GM18951 (cell line): ENCODE data around the gene LTBP1.

Source experiments
- POLR2A ChIP-seq: IDR thresholded peaks from 4 replicates; pipeline ENCODE4 v1.6.1; 2011; ENCODE audit warnings: mild to moderate bottlenecking; ENCODE audit not compliant: insufficient read length, insufficient read depth; ENCODE audit errors: extremely low read depth
- in situ Hi-C: fragments of 300-500 bp; cut with MboI; formaldehyde crosslinking; loops from one replicate; pipeline ENCODE4 v1.12.0; 2022; ENCODE audit warnings: low sequenced_read_pairs, mixed read lengths, inconsistent platforms; ENCODE audit not compliant: unreplicated experiment

Gene LTBP1

GRCh38 chr2:33373986-33374385 is 427.2 kb downstream of the LTBP1 start:
- no peak for TF ChIP-seq POLR2A
- in situ Hi-C loops = no loop called here

GRCh38 chr2:33375054-33375453 is 428.3 kb downstream of the LTBP1 start:
- in situ Hi-C loops = loop anchor here (25.0 kb wide), 1 partner anchor 813 kb away; no protein-coding TSS in a partner anchor
- TF ChIP-seq POLR2A = no peak

- in situ Hi-C loops = loop anchor here (25.0 kb wide), 1 partner anchor 815 kb away; no protein-coding TSS in a partner anchor
- no peak for TF ChIP-seq POLR2A
These were observed 430.3 kb downstream of the LTBP1 start for GRCh38 chr2:33377048-33377447.

- in situ Hi-C loops = loop anchor here (25.0 kb wide), 1 partner anchor 816 kb away; no protein-coding TSS in a partner anchor
These were observed 431.9 kb downstream of the LTBP1 start for GRCh38 chr2:33378556-33379210.

GRCh38 chr2:33380001-33380609 is 433.4 kb downstream of the LTBP1 start:
- TF ChIP-seq POLR2A = no peak
- in situ Hi-C loops = loop anchor here (25.0 kb wide), 1 partner anchor 818 kb away; no protein-coding TSS in a partner anchor

More at GRCh38 chr2:33378556-33379210, 431.9 kb downstream of the LTBP1 start:
- no peak for TF ChIP-seq POLR2A

- TF ChIP-seq POLR2A = no peak
- in situ Hi-C loops = loop anchor here (25.0 kb wide), 1 partner anchor 818 kb away; no protein-coding TSS in a partner anchor
These were observed 434.0 kb downstream of the LTBP1 start for GRCh38 chr2:33380719-33381118.

- TF ChIP-seq POLR2A = no peak
- in situ Hi-C loops = loop anchor here (25.0 kb wide), 1 partner anchor 819 kb away; no protein-coding TSS in a partner anchor
These were observed 434.6 kb downstream of the LTBP1 start for GRCh38 chr2:33381301-33381858.

- no peak for TF ChIP-seq POLR2A
- in situ Hi-C loops = loop anchor here (25.0 kb wide), 1 partner anchor 822 kb away; no protein-coding TSS in a partner anchor
These were observed 437.3 kb downstream of the LTBP1 start for GRCh38 chr2:33383855-33384598.

- in situ Hi-C loops = loop anchor here (25.0 kb wide), 1 partner anchor 822 kb away; no protein-coding TSS in a partner anchor
- TF ChIP-seq POLR2A = no peak
These were observed 437.8 kb downstream of the LTBP1 start for GRCh38 chr2:33384599-33384961.

- in situ Hi-C loops = loop anchor here (25.0 kb wide), 1 partner anchor 827 kb away; no protein-coding TSS in a partner anchor
- no peak for TF ChIP-seq POLR2A
These were observed 442.2 kb downstream of the LTBP1 start for GRCh38 chr2:33388996-33389395.

GRCh38 chr2:33389695-33390094 is 442.9 kb downstream of the LTBP1 start:
- in situ Hi-C loops = loop anchor here (25.0 kb wide), 1 partner anchor 827 kb away; no protein-coding TSS in a partner anchor

- no peak for TF ChIP-seq POLR2A
- in situ Hi-C loops = loop anchor here (25.0 kb wide), 1 partner anchor 829 kb away; no protein-coding TSS in a partner anchor
These were observed 444.9 kb downstream of the LTBP1 start for GRCh38 chr2:33391529-33392255.
